WTC11 (cell line): ENCODE results near the gene CD40. TPM values are rescaled to one million over a fixed set of nuclear protein-coding genes. Genes with fewer than 3 reads are reported as not detected.

Source experiments
- ATAC-seq: fragments of 200-7000 bp; cut with Tn5 transposase; 2 replicates; pipeline ENCODE4 v1.10.0; 2021; ENCODE audit warnings: mild to moderate bottlenecking, moderate library complexity
- CTCF ChIA-PET: fragments of 300-600 bp; sonication (Branson Sonifier 250); formaldehyde crosslinking; loops from one replicate; lab custom pipeline; 2021; ENCODE audit warnings: antibody characterized with exemption; lab: Charles Lee
- POLR2A ChIA-PET: fragments of 350-600 bp; sonication (Branson Sonifier 250); formaldehyde crosslinking; loops from one replicate; lab custom pipeline; 2021; ENCODE audit warnings: antibody characterized with exemption; lab: Charles Lee
- DNase-seq: peaks from one replicate; pipeline ENCODE4 v3.0.0; 2021; ENCODE audit warnings: low spot score
- H3K27ac Mint-ChIP-seq: 2 replicates; pipeline ENCODE4 v1.8.0; 2021; ENCODE audit warnings: mixed read lengths
- H3K27me3 Mint-ChIP-seq: 2 replicates; pipeline ENCODE4 v1.8.0; 2021; ENCODE audit warnings: low read depth, mild to moderate bottlenecking, moderate library complexity, mixed read lengths
- H3K36me3 Mint-ChIP-seq: 2 replicates; pipeline ENCODE4 v1.8.0; 2021; ENCODE audit warnings: mixed read lengths
- H3K4me1 Mint-ChIP-seq: 2 replicates; pipeline ENCODE4 v1.8.0; 2022; ENCODE audit warnings: mixed read lengths
- H3K4me3 Mint-ChIP-seq: 2 replicates; pipeline ENCODE4 v1.8.0; 2021; ENCODE audit warnings: mild to moderate bottlenecking, moderate library complexity, mixed read lengths
- H3K9me3 Mint-ChIP-seq: 2 replicates; pipeline ENCODE4 v1.8.0; 2021; ENCODE audit warnings: mixed read lengths
- CDX4 ChIP-seq: fragments of 250-450 bp; sonication (Bioruptor Pico); IDR thresholded peaks from 2 replicates; pipeline ENCODE4 v1.9.0; 2021; ENCODE audit warnings: moderate library complexity, mild to moderate bottlenecking, inconsistent platforms, borderline replicate concordance
- E2F5 ChIP-seq: sonication (generic); formaldehyde crosslinking; IDR thresholded peaks from 2 replicates; pipeline ENCODE4 v1.8.1; 2022; ENCODE audit warnings: mild to moderate bottlenecking, moderate library complexity, missing genetic modification reagents
- EMX1 ChIP-seq: fragments of 250-450 bp; sonication (Bioruptor Pico); IDR thresholded peaks from 2 replicates; pipeline ENCODE4 v1.8.0; 2021; ENCODE audit warnings: mild to moderate bottlenecking
- ETV6 ChIP-seq: sonication (generic); formaldehyde crosslinking; IDR thresholded peaks from 2 replicates; pipeline ENCODE4 v1.8.1; 2022; ENCODE audit warnings: mild to moderate bottlenecking, missing genetic modification reagents
- FOXJ3 ChIP-seq: sonication (generic); formaldehyde crosslinking; IDR thresholded peaks from 2 replicates; pipeline ENCODE4 v1.9.0; 2021; ENCODE audit warnings: missing genetic modification reagents, mild to moderate bottlenecking, borderline replicate concordance
- FOXP1 ChIP-seq: sonication (generic); formaldehyde crosslinking; IDR thresholded peaks from 2 replicates; pipeline ENCODE4 v1.8.0; 2022; ENCODE audit warnings: missing genetic modification reagents, mild to moderate bottlenecking, moderate library complexity, borderline replicate concordance
- FOXP4 ChIP-seq: sonication (generic); formaldehyde crosslinking; IDR thresholded peaks from 2 replicates; pipeline ENCODE4 v1.8.0; 2022; ENCODE audit warnings: mild to moderate bottlenecking, missing genetic modification reagents
- GRHL2 ChIP-seq: fragments of 250-450 bp; sonication (Bioruptor Pico); IDR thresholded peaks from 2 replicates; pipeline ENCODE4 v1.8.0; 2022; ENCODE audit warnings: mild to moderate bottlenecking, moderate library complexity; ENCODE audit not compliant: insufficient replicate concordance, severe bottlenecking
- JAZF1 ChIP-seq: fragments of 250-450 bp; sonication (Bioruptor Pico); IDR thresholded peaks from 2 replicates; pipeline ENCODE4 v1.9.0; 2021; ENCODE audit warnings: moderate library complexity, mild to moderate bottlenecking, inconsistent platforms
- NR3C1 ChIP-seq: sonication (generic); formaldehyde crosslinking; conservative IDR thresholded peaks from 2 replicates; pipeline ENCODE4 v1.8.1; 2023; ENCODE audit warnings: low read depth, mild to moderate bottlenecking, missing genetic modification reagents
- SMAD4 ChIP-seq: sonication (generic); formaldehyde crosslinking; IDR thresholded peaks from 2 replicates; pipeline ENCODE4 v1.8.0; 2022; ENCODE audit warnings: mild to moderate bottlenecking, missing genetic modification reagents
- SOX15 ChIP-seq: fragments of 250-450 bp; sonication (Bioruptor Pico); IDR thresholded peaks from 2 replicates; pipeline ENCODE4 v1.9.0; 2021; ENCODE audit warnings: mild to moderate bottlenecking
- TCF7 ChIP-seq: sonication (generic); formaldehyde crosslinking; IDR thresholded peaks from 2 replicates; pipeline ENCODE4 v1.8.0; 2022; ENCODE audit warnings: mild to moderate bottlenecking, low read depth, missing genetic modification reagents, moderate library complexity
- TP53 ChIP-seq: sonication (generic); formaldehyde crosslinking; IDR thresholded peaks from 2 replicates; pipeline ENCODE4 v1.8.1; 2023; ENCODE audit warnings: mild to moderate bottlenecking, missing genetic modification reagents
- USF1 ChIP-seq: sonication (generic); formaldehyde crosslinking; IDR thresholded peaks from 2 replicates; pipeline ENCODE4 v1.8.0; 2022; ENCODE audit warnings: mild to moderate bottlenecking, missing genetic modification reagents
- USF2 ChIP-seq: sonication (generic); formaldehyde crosslinking; IDR thresholded peaks from 2 replicates; pipeline ENCODE4 v1.8.1; 2023; ENCODE audit warnings: mild to moderate bottlenecking, missing genetic modification reagents, moderate library complexity
- ZMAT4 ChIP-seq: fragments of 250-450 bp; sonication (Bioruptor Pico); IDR thresholded peaks from 2 replicates; pipeline ENCODE4 v1.9.0; 2021; ENCODE audit warnings: mild to moderate bottlenecking
- ZNF512 ChIP-seq: sonication (generic); formaldehyde crosslinking; IDR thresholded peaks from 2 replicates; pipeline ENCODE4 v1.8.1; 2022; ENCODE audit warnings: missing genetic modification reagents, borderline replicate concordance
- total RNA-seq: library from RNA; stranded (reverse); gene quantifications from 3 replicates; pipeline ENCODE4 v1.2.3, GENCODE V29; 2021
- TF ChIP-seq, protein P1 (sequence below): fragments of 250-450 bp; sonication (Bioruptor Pico); IDR thresholded peaks from 2 replicates; pipeline ENCODE4 v2.1.2; 2022; ENCODE audit warnings: mild to moderate bottlenecking, moderate library complexity
- TF ChIP-seq, protein P2 (sequence below): sonication (generic); formaldehyde crosslinking; IDR thresholded peaks from 2 replicates; pipeline ENCODE4 v1.8.0; 2022; ENCODE audit warnings: mild to moderate bottlenecking, missing genetic modification reagents
- TF ChIP-seq, protein P3 (sequence below): sonication (generic); formaldehyde crosslinking; IDR thresholded peaks from 2 replicates; pipeline ENCODE4 v1.8.1; 2023; ENCODE audit warnings: mild to moderate bottlenecking, missing genetic modification reagents

The CD40 gene
- total RNA-seq, 1 experiment from 2014 or later: 14.8 TPM

- TF ChIP-seq, protein P1, sequence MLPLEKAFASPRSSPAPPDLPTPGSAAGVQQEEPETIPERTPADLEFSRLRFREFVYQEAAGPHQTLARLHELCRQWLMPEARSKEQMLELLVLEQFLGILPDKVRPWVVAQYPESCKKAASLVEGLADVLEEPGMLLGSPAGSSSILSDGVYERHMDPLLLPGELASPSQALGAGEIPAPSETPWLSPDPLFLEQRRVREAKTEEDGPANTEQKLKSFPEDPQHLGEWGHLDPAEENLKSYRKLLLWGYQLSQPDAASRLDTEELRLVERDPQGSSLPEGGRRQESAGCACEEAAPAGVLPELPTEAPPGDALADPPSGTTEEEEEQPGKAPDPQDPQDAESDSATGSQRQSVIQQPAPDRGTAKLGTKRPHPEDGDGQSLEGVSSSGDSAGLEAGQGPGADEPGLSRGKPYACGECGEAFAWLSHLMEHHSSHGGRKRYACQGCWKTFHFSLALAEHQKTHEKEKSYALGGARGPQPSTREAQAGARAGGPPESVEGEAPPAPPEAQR (CRISPR knock-in tag): no peak
- TF ChIP-seq SOX15 (CRISPR knock-in tag) (no peak), CDX4 (CRISPR knock-in tag) (no peak), FOXP1 (CRISPR knock-in tag) (no peak)
Measured at GRCh38 chr20:46176739-46177378, 58.7 kb downstream of the CD40 start (continued).

- Mint-ChIP-seq H3K27me3 (peaks cover 30% of the 10 kb centered on the region), H3K27ac (no peak overlapping the region), H3K9me3 (no peaks in the 10 kb centered on the region), H3K4me1 (no peaks in the 10 kb centered on the region), H3K36me3 (no peaks in the 10 kb centered on the region), H3K4me3 (no peak overlapping the region)
- TF ChIP-seq TP53 (CRISPR knock-in tag) (no peak), JAZF1 (CRISPR knock-in tag) (no peak), NR3C1 (CRISPR knock-in tag) (no peak), FOXP4 (no peak), GRHL2 (no peak), ZNF512 (CRISPR knock-in tag) (no peak), USF2 (CRISPR knock-in tag) (no peak), FOXJ3 (CRISPR knock-in tag) (no peak), EMX1 (CRISPR knock-in tag) (no peak), TCF7 (CRISPR knock-in tag) (no peak), SMAD4 (no peak), E2F5 (CRISPR knock-in tag) (no peak), ETV6 (CRISPR knock-in tag) (no peak), ZMAT4 (CRISPR knock-in tag) (no peak), USF1 (no peak)
- TF ChIP-seq, protein P2, sequence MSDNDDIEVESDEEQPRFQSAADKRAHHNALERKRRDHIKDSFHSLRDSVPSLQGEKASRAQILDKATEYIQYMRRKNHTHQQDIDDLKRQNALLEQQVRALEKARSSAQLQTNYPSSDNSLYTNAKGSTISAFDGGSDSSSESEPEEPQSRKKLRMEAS: no peak
- TF ChIP-seq, protein P3, sequence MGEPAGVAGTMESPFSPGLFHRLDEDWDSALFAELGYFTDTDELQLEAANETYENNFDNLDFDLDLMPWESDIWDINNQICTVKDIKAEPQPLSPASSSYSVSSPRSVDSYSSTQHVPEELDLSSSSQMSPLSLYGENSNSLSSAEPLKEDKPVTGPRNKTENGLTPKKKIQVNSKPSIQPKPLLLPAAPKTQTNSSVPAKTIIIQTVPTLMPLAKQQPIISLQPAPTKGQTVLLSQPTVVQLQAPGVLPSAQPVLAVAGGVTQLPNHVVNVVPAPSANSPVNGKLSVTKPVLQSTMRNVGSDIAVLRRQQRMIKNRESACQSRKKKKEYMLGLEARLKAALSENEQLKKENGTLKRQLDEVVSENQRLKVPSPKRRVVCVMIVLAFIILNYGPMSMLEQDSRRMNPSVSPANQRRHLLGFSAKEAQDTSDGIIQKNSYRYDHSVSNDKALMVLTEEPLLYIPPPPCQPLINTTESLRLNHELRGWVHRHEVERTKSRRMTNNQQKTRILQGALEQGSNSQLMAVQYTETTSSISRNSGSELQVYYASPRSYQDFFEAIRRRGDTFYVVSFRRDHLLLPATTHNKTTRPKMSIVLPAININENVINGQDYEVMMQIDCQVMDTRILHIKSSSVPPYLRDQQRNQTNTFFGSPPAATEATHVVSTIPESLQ (CRISPR knock-in tag): no peak
- POLR2A ChIA-PET: interaction anchor here (0.6 kb wide), 1 partner anchor 20 kb away, joined by 5 read pairs; no protein-coding TSS in a partner anchor
- ATAC-seq (no peak), DNase-seq (no peak)
- CTCF ChIA-PET: interaction anchor here (6.9 kb wide), 1 partner anchor 46 kb away, joined by 72 read pairs; no protein-coding TSS in a partner anchor
Measured at GRCh38 chr20:46177768-46178167, 59.7 kb downstream of the CD40 start.
